NCI-H82 (cell line): Measurements from ENCODE around the gene PRR5.
"Not testable (repeated sequence)": the region's sequence is repeated elsewhere in the genome, so short reads cannot be mapped to it uniquely, and the experiment has no call there.

ENCODE experiments used
- DNase-seq: peaks from one replicate; lab custom pipeline; 2025; lab: John Stamatoyannopoulos, UW

The PRR5 gene

DNA sequence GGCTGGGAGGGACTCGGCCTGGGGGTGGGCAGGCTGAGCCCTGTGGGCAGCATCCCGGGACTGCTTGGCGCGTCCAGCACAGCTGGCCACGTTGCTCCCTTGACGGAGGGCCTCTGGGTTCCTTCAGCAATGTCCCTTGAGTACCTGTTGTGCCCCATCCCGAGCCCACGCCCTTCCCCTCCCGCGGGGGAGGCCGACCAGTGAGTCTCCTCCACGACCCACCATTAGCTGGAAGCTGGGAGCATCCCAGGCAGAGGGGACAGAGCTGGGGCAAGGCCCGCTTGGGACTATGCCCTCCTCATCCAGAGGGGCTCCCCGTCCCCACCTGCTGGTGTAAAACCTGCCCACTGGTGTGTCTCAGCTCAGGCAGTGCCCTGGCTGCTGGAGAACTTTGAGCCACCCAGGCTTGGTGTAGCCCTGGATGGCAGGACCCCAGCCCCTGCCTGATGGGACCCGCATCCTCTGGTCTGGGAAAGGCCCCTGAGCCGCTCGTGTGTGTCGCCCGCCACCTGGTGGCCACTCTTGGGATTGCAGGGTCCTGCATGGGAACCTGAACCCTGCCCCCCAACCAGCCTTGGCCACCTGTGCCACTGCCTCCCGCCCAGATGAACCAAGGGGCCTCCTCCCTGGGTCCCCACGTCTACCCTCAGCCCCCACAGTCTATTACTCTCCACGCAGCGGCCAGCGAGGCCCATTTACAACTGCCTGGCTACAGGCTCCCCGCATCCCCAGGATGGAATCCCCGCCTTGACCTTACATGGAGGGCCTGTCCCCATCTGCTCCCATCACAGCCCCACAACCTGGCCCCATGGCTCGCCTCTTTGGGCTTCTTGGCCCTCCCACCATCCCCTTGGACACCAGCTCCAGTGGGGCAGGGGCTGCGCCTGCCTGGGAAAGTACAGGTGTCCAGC, 33.8 kb downstream of the PRR5 start:
- peak; percentile 81 for DNase-seq

- no peak for DNase-seq
These were observed 34.8 kb downstream of the PRR5 start for GRCh38 chr22:44736581-44737405.

GRCh38 chr22:44737406-44738346, 35.7 kb downstream of the PRR5 start:
- DNase-seq = no peak

DNA sequence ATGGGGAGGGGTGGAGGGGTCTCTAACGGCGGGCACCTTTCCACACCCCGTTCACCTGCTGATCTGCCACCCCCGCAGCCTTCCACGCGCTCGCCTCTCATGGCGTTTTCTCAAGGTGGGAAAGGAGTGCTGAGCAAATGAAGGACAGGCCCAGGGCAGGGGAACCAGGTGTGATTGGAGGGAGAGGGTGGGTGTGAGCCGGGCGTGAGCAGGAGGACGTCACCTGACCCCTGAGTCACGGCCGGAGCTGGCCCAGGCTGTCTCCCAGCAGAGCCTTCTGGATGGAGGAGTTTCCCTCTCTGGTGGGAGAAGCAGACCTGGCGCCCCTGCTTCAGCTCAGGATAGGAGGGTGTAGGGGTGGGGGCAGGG, 36.3 kb downstream of the PRR5 start:
- no peak for DNase-seq

- no peak for DNase-seq
These were observed 37.0 kb downstream of the PRR5 start for GRCh38 chr22:44739024-44739423.

GRCh38 chr22:44739666-44740065, 37.7 kb downstream of the PRR5 start:
- DNase-seq = not testable (repeated sequence)

DNA sequence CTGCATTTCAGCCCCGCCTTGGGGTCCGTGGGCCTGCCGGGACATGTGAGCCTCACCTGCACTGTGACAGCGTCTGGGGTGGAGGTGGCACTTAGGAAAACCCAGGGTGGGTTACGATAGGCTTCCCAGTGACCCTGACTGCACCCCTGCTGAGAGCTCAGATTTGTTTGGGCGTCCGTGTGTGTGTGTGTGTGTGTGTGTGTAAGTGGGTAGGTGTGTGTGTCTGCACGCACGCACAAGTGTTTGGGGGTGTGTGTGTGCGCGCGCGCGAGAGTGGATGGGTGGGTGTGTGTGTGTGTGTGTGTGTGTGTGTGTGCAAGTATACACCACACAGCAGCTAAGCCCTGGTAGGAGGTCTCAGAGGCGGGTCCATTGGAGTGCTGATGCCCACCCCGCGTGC, 38.3 kb downstream of the PRR5 start:
- DNase-seq = no peak

DNA sequence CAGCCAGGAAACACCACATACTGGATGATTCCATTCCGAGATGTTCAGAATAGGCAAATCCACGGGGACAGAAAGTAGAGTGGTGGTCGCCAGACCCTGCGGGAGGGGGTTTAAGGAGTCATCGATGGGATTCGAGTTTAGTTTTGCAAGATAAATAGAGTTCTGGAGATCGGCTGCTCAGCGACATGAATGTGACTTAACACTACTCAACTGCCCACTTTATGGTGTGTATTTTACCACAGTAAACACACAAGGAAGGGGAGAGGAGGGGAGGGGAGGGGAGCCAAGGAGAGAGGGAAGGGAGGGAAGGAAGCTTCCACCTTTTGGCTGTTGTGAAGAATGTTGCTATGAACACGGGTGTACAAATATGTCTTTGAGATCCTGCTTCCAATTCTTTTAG, 39.9 kb downstream of the PRR5 start:
- DNase-seq = no peak

GRCh38 chr22:44743247-44743646, 41.2 kb downstream of the PRR5 start:
- DNase-seq = no peak

DNA sequence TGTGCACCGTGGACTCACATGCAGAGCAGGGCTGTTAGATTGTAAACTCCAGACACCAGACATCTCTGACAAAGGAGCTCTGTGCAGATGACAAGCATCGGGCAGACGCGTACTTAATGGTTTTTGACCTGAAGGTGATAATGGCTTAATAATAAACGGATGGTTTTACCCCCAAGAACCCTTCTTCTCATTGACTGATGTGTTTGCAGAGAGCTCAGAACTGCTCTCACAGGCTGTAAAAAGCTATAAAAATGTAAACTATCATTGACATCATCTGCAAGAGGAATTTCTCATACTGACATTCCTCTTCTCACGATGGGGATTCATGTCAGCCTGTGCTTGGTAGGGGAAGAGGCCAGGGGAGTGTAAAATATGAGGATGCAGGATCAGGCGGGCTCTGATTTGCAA, 41.8 kb downstream of the PRR5 start:
- no peak for DNase-seq

GRCh38 chr22:44745853-44746789, 44.1 kb downstream of the PRR5 start:
- no peak for DNase-seq

DNA sequence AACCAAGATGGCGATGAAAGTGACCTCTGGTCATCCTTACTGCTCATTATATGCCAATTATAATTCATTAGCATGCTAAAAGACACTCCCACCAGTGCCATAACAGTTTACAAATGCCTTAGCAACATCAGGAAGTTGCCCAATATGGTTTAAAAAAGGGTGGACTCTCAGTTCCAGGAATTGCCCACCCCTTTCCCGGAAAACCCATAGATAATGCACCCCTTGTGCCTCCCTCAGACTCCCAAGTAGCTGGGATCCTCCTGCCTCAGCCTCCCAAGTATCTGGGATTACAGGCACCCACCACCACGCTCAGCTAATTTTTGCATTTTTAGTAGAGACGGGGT, 45.8 kb downstream of the PRR5 start:
- DNase-seq = not testable (repeated sequence)

DNA sequence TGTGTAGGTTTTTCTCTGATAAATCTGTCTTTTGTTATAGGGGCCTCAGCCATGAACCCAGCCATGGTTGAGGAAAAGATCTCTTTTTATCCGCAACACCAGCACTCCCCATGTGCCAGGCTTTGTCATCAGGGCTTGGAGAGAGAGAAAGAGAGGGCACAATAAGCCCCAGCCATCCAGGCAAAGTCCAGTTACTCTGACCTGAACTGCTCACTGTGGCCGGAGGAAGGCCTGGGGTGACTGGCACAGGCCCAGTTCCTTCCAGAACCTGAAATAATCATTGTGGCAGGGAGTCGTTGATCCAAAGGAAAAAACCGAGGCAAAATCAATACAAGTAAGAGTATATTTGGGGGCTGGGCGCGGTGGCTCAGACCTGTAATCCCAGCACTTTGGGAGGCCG, 46.5 kb downstream of the PRR5 start:
- no peak for DNase-seq

DNA sequence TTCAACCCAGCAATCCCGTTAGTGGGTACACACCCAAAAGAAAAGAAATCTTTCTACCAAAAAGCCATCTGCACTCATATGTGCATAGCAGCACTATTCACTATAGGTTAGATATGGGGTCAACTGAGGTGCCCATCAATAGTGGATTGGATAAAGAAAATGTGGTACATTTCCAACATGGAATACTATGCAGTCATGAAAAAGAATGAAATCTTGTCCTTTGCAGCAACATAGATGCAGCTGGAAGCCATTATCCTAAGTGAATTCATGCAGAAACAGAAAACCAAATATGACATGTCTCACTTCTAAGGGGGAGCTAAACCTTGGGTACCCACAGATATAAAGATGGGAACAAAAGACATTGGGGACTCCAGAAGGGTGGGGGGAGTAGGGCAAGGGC, 48.5 kb downstream of the PRR5 start:
- DNase-seq = no peak

- DNase-seq = peak; percentile 11
These were observed 50.5 kb downstream of the PRR5 start, which contains the start of gene ARHGAP8 for GRCh38 chr22:44752285-44753188. Gene ARHGAP8, plus strand, starts transcription at chr22:44752575. Its CDS starts 33,953 bp downstream, at chr22:44786528.

GRCh38 chr22:44753189-44754042, 51.4 kb downstream of the PRR5 start:
- DNase-seq = peak; percentile 22

DNA sequence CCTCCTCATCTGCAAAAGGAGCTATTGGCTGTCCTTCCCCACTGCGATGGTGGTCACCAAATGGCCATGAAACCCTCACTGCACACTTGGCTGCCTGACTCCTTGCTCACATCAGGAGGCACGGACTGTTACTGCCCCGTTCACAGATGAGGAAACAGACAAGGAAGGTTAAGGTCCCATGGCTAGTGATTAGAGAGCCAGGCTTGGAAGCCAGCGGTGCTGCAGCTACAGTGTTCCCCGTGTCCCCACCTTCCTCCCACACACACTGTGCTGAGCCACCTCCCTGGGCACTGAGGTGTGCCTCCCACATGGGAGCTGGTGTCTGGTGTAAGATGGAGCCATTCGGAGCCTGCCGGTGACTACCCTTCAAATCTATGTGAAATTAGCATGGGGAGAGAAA, 53.0 kb downstream of the PRR5 start:
- DNase-seq = no peak

DNA sequence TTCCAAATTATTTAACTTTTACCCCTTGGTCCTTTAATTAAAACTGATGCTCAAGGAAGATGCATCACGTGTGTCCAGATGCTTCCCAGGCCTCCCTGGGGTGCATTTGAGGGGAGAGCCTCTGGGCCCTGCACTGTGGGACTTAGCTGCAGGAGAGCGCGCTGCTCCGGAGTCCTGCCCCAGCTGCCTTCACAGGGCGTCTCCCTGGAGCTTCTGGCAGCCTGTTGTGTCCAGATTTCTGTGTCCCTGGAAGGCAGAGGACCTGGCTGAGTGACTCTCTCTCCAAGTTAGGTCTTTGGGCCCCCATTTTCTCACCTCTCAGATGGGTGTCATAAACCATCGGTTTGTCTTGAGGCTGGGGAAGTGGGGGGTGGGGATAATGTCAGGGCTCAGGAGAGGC, 53.4 kb downstream of the PRR5 start:
- DNase-seq = no peak

- DNase-seq = no peak
These were observed 54.0 kb downstream of the PRR5 start for GRCh38 chr22:44755956-44756361.
